Measurements from ENCODE around the gene ZNF385C. TPM values are rescaled to one million over a fixed set of nuclear protein-coding genes. Genes with fewer than 3 reads are reported as not detected.
A peak's percentile ranks its signal among the peaks of the same experiment; 100 is the strongest.

The ZNF385C gene
- total RNA-seq, 1 experiment from 2014 or later: 1.1 TPM

DNA sequence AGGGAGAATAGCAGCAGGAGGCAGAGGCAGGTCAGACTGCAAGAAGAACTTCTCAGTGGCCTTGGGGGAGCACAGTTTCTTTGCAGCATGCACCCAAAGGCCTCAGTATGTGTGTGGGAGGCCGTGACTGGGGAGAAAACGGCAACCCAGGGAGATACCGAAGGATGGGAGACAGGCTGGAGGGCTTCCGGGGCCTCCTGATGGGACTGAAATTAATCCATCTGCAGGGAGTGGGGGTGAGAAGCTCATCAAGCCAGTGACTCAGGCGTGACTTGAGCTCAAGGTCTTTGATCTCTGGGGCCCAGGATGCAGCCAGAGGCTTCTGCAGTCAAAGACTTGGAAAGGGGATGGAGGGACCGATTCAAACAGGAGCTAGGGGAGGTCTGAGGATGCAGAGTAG lies 42.8 kb downstream of the ZNF385C start:
- Histone ChIP-seq H3K9me3 (ENCODE audit: control insufficient read depth in 1 of 2, insufficient read depth in 1 of 2, low read depth in 1 of 2, low read length in 2 of 2) (no peaks in the 10 kb centered on the region), H3K9ac (ENCODE audit: low read length) (no peak overlapping the region), H3K27me3 (ENCODE audit: insufficient read depth, low read length) (peaks cover 11% of the 10 kb centered on the region; the same call in 1 of the 2 replicates), H3K4me3 (replicated peaks in 1 of 2; ENCODE audit: low read depth in 1 of 2, low read length in 2 of 2) (no peak overlapping the region), H3K9me2 (ENCODE audit: insufficient read depth) (no peaks in the 10 kb centered on the region), H3K36me3 (ENCODE audit: control insufficient read depth in 1 of 2, insufficient read depth in 2 of 2, low read length in 2 of 2) (no peaks in the 10 kb centered on the region), H3K4me2 (ENCODE audit: low read length) (peak overlapping the region; percentile 46), H2AFZ (ENCODE audit: low read depth, low read length, poor library complexity, severe bottlenecking) (no peak overlapping the region), H4K20me1 (ENCODE audit: insufficient read depth) (no peaks in the 10 kb centered on the region), H3K79me2 (ENCODE audit: insufficient read depth, low read length) (no peaks in the 10 kb centered on the region), H3K27ac (ENCODE audit: low read depth, low read length) (no peak overlapping the region), H3K4me1 (ENCODE audit: control insufficient read depth in 1 of 2, insufficient read depth in 2 of 2, low read length in 2 of 2) (peaks cover 15 to 29% of the 10 kb centered on the region in 2 experiments)
- no peak for DNase-seq (ENCODE audit: low read depth, low spot score)
- intact Hi-C loops (cut with micrococcal nuclease): no loop called here
- peak; percentile 65 for ATAC-seq
- POLR2A ChIA-PET: interaction anchor here (1.4 kb wide), 1 partner anchor 90 kb away, joined by 4 read pairs; no protein-coding TSS in a partner anchor
- no TSS peak for BruUV-seq (replicated peaks)
- CTCF ChIA-PET: interaction anchor here (1.0 to 1.4 kb wide), 2 partner anchors 10 to 12 kb away, joined by 4 to 9 read pairs; no protein-coding TSS in a partner anchor
- RAD21 ChIA-PET (ENCODE audit: low non-redundant PET in 1 of 2, low total read pairs in 2 of 2, uncharacterized antibody in 2 of 2, unreplicated experiment in 2 of 2): no interaction called here
- no peak for TF ChIP-seq YY1 (IDR thresholded peaks at IDR 0.05; ENCODE audit: extremely low read depth, insufficient replicate concordance, low read depth, low read length)
- peak; percentile 95 for TF ChIP-seq TCF7L2 (IDR thresholded peaks at IDR 0.05; ENCODE audit: borderline replicate concordance, extremely low read depth, insufficient read depth, insufficient read length)
- no peak for TF ChIP-seq SIN3A (IDR thresholded peaks at IDR 0.05; ENCODE audit: low read depth)

DNA sequence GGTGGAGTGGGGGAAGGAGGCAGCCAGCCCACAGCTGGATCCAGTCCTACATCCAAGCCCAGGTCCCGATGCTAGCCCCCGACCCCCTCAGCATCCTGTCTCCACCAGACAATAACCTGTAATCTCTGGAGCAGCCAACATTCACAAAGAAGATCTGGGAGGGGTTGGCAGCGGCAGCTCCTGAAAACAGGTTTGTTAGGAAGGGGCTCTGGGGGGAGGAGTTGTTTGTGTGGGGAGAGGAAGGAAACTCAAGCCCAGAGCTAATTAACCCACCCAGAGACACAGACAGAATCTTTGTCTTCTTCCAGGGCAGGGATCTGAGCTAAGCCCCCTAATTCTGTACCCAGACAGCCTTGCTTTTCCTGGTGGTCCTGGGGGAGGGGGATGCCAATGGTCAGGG lies 43.2 kb downstream of the ZNF385C start:
- CTCF ChIA-PET: interaction anchor here (1.0 to 1.4 kb wide), 3 partner anchors 11 to 13 kb away, joined by 3 to 9 read pairs (median 4); no protein-coding TSS in a partner anchor
- ATAC-seq: no peak
- Histone ChIP-seq H3K4me3 (replicated peaks in 1 of 2; ENCODE audit: low read depth in 1 of 2, low read length in 2 of 2) (no peak overlapping the region), H3K36me3 (ENCODE audit: control insufficient read depth in 1 of 2, insufficient read depth in 2 of 2, low read length in 2 of 2) (no peaks in the 10 kb centered on the region), H3K4me2 (ENCODE audit: low read length) (peak overlapping the region; percentile 46), H3K9ac (ENCODE audit: low read length) (no peak overlapping the region), H3K79me2 (ENCODE audit: insufficient read depth, low read length) (no peaks in the 10 kb centered on the region), H3K9me2 (ENCODE audit: insufficient read depth) (no peaks in the 10 kb centered on the region), H4K20me1 (ENCODE audit: insufficient read depth) (no peaks in the 10 kb centered on the region), H3K9me3 (ENCODE audit: control insufficient read depth in 1 of 2, insufficient read depth in 1 of 2, low read depth in 1 of 2, low read length in 2 of 2) (no peaks in the 10 kb centered on the region), H3K4me1 (ENCODE audit: control insufficient read depth in 1 of 2, insufficient read depth in 2 of 2, low read length in 2 of 2) (peaks cover 15 to 31% of the 10 kb centered on the region in 2 experiments), H3K27me3 (ENCODE audit: insufficient read depth, low read length) (peaks cover 11% of the 10 kb centered on the region; the same call in 1 of the 2 replicates), H2AFZ (ENCODE audit: low read depth, low read length, poor library complexity, severe bottlenecking) (no peak overlapping the region), H3K27ac (ENCODE audit: low read depth, low read length) (no peak overlapping the region)
- POLR2A ChIA-PET: interaction anchor here (1.3 to 1.4 kb wide), 2 partner anchors 52 to 89 kb away, joined by 3 to 4 read pairs; no protein-coding TSS in a partner anchor
- DNase-seq (ENCODE audit: low read depth, low spot score): no peak
- no TSS peak for BruUV-seq (replicated peaks)
- TF ChIP-seq JUND (IDR thresholded peaks at IDR 0.05) (no peak), CBX3 (IDR thresholded peaks at IDR 0.05; ENCODE audit: low read depth) (no peak), EZH2phosphoT487 (IDR thresholded peaks at IDR 0.05; ENCODE audit: borderline replicate concordance) (no peak), YY1 (IDR thresholded peaks at IDR 0.05; ENCODE audit: extremely low read depth, insufficient replicate concordance, low read depth, low read length) (no peak), CEBPB (IDR thresholded peaks at IDR 0.05; ENCODE audit: low read depth) (no peak), SP1 (IDR thresholded peaks at IDR 0.05; ENCODE audit: low read depth) (no peak), ZNF274 (IDR thresholded peaks at IDR 0.05; ENCODE audit: low read depth, low read length) (no peak), EGR1 (IDR thresholded peaks at IDR 0.05; ENCODE audit: low read depth) (no peak), FOSL1 (IDR thresholded peaks at IDR 0.05; ENCODE audit: low read depth) (no peak), POLR2AphosphoS5 (IDR thresholded peaks at IDR 0.05; ENCODE audit: low read depth, low read length) (no peak), SIN3A (IDR thresholded peaks at IDR 0.05; ENCODE audit: low read depth) (no peak), ELF1 (IDR thresholded peaks at IDR 0.05; ENCODE audit: borderline replicate concordance, low read depth) (no peak), TCF7L2 (IDR thresholded peaks at IDR 0.05; ENCODE audit: borderline replicate concordance, extremely low read depth, insufficient read depth, insufficient read length) (no peak)
- TF ChIP-seq, protein P1, sequence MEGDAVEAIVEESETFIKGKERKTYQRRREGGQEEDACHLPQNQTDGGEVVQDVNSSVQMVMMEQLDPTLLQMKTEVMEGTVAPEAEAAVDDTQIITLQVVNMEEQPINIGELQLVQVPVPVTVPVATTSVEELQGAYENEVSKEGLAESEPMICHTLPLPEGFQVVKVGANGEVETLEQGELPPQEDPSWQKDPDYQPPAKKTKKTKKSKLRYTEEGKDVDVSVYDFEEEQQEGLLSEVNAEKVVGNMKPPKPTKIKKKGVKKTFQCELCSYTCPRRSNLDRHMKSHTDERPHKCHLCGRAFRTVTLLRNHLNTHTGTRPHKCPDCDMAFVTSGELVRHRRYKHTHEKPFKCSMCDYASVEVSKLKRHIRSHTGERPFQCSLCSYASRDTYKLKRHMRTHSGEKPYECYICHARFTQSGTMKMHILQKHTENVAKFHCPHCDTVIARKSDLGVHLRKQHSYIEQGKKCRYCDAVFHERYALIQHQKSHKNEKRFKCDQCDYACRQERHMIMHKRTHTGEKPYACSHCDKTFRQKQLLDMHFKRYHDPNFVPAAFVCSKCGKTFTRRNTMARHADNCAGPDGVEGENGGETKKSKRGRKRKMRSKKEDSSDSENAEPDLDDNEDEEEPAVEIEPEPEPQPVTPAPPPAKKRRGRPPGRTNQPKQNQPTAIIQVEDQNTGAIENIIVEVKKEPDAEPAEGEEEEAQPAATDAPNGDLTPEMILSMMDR (IDR thresholded peaks at IDR 0.05 in 2 of 3, conservative IDR thresholded peaks at IDR 0.05 in 1 of 3; ENCODE audit: borderline replicate concordance in 1 of 3, insufficient read depth in 1 of 3, low read depth in 2 of 3, low read length in 2 of 3): no peak
- TF ChIP-seq, protein P2, sequence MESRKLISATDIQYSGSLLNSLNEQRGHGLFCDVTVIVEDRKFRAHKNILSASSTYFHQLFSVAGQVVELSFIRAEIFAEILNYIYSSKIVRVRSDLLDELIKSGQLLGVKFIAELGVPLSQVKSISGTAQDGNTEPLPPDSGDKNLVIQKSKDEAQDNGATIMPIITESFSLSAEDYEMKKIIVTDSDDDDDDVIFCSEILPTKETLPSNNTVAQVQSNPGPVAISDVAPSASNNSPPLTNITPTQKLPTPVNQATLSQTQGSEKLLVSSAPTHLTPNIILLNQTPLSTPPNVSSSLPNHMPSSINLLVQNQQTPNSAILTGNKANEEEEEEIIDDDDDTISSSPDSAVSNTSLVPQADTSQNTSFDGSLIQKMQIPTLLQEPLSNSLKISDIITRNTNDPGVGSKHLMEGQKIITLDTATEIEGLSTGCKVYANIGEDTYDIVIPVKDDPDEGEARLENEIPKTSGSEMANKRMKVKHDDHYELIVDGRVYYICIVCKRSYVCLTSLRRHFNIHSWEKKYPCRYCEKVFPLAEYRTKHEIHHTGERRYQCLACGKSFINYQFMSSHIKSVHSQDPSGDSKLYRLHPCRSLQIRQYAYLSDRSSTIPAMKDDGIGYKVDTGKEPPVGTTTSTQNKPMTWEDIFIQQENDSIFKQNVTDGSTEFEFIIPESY (IDR thresholded peaks at IDR 0.05; ENCODE audit: extremely low read depth, insufficient replicate concordance, low read length): no peak
- TF ChIP-seq, protein P3, sequence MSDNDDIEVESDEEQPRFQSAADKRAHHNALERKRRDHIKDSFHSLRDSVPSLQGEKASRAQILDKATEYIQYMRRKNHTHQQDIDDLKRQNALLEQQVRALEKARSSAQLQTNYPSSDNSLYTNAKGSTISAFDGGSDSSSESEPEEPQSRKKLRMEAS (IDR thresholded peaks at IDR 0.05): no peak
- RAD21 ChIA-PET (ENCODE audit: low non-redundant PET in 1 of 2, low total read pairs in 2 of 2, uncharacterized antibody in 2 of 2, unreplicated experiment in 2 of 2): no interaction called here
- intact Hi-C loops (cut with micrococcal nuclease): no loop called here
